Measurements from ENCODE around the gene FOS. TPM values are rescaled to one million over a fixed set of nuclear protein-coding genes. Genes with fewer than 3 reads are reported as not detected.

Gene FOS
- total and polyA plus RNA-seq, 4 donors: 63.7 to 879 (median 131) TPM

DNA sequence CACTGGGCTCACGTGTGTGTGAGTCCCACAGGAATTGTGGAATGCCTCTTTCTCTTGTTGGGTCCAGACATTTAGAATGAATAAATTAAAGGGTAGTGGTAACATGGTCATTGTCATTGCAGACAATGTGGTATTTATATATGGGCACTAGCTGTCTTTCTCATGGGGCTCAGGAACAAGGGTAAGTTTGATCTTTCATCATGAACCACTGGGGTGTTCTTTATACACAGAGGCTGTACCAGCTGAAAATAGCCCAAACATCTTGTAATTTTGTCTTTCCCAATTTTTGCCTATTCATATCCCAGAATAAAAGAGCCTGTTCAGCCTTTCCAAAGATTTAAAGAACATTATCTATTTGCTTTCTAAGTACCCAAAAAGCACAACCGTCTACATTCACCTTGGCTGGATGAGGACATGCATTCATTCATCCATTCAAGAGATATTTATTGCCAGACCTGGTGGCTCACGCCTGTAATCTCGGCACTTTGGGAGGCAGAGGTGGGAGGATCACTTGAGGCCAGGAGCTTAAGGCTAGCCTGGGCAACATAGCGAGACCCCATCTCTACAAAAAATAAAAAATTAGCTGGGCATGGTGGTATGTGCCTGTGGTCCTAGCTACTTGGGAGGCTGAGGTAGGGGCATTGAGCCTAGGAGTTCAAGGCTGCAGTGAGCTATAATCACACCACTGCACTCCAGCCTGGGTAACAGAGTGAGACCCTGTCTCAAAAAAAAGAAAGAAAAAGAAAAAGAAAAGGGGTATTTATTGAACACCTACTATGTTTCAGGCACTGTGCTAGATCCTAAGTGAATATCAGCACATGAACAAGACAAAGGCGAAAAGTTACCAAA is 4.4 kb upstream of the FOS start:
- H3K9ac ChIP-seq (ENCODE audit: insufficient read depth in 1 of 2, low read length in 2 of 2): peak overlapping the region in 1 of 2 donors; percentile 50
- H3K9me3 ChIP-seq (ENCODE audit: control insufficient read depth in 4 of 4, insufficient read depth in 3 of 4, low read length in 3 of 4): no peaks in the 10 kb centered on the region

GRCh38 chr14:75274899-75275569 is 3.6 kb upstream of the FOS start:
- no peak overlapping the region for H3K4me3 ChIP-seq
- DNase-seq (peak; percentile 67 to 78 (median 69)), ATAC-seq (ENCODE audit: insufficient read depth, low FRiP score) (no peak)
- WGBS, 2 donors: 56 to 68% methylated on average over 9 of the region's 9 CpGs
- H3K9ac ChIP-seq (ENCODE audit: insufficient read depth in 1 of 2, low read length in 2 of 2): no peak overlapping the region
- H3K9me3 ChIP-seq (ENCODE audit: control insufficient read depth in 4 of 4, insufficient read depth in 3 of 4, low read length in 3 of 4): no peaks in the 10 kb centered on the region
- peaks cover 0 to 4% (median under 1%) of the 10 kb centered on the region in 4 donors for H3K36me3 ChIP-seq (ENCODE audit: control insufficient read depth in 4 of 4, insufficient read depth in 4 of 4, low read length in 4 of 4)
- peaks cover 0 to 21% (median 9%) of the 10 kb centered on the region in 3 donors for H3K27me3 ChIP-seq (ENCODE audit: control insufficient read depth in 3 of 3, insufficient read depth in 3 of 3, low read length in 2 of 3)
- TF ChIP-seq CTCF (IDR thresholded peaks at IDR 0.05; ENCODE audit: control extremely low read depth, extremely low read depth): no peak
- H3K4me1 ChIP-seq (ENCODE audit: control insufficient read depth in 5 of 5, insufficient read depth in 5 of 5, low read length in 5 of 5): peaks cover 0 to 48% (median 8%) of the 10 kb centered on the region in 5 donors
- peak overlapping the region in 1 of 2 donors; percentile 70 for H3K27ac ChIP-seq (ENCODE audit: low read depth in 1 of 2, low read length in 1 of 2)

More for the DNA sequence above, 4.4 kb upstream of the FOS start:
- no peak overlapping the region for H3K4me3 ChIP-seq
- WGBS, 2 donors: 75 to 84% methylated on average over 6 of the region's 6 CpGs
- ATAC-seq (ENCODE audit: insufficient read depth, low FRiP score) (no peak), DNase-seq (no peak)
- peaks cover 0 to 13% (median 3%) of the 10 kb centered on the region in 3 donors for H3K27me3 ChIP-seq (ENCODE audit: control insufficient read depth in 3 of 3, insufficient read depth in 3 of 3, low read length in 2 of 3)
- H3K36me3 ChIP-seq (ENCODE audit: control insufficient read depth in 4 of 4, insufficient read depth in 4 of 4, low read length in 4 of 4): no peaks in the 10 kb centered on the region
- peaks cover 0 to 40% (median 8%) of the 10 kb centered on the region in 5 donors for H3K4me1 ChIP-seq (ENCODE audit: control insufficient read depth in 5 of 5, insufficient read depth in 5 of 5, low read length in 5 of 5)
- no peak for TF ChIP-seq CTCF (IDR thresholded peaks at IDR 0.05; ENCODE audit: control extremely low read depth, extremely low read depth)
- H3K27ac ChIP-seq (ENCODE audit: low read depth in 1 of 2, low read length in 1 of 2): peak overlapping the region in 1 of 2 donors; percentile 24

DNA sequence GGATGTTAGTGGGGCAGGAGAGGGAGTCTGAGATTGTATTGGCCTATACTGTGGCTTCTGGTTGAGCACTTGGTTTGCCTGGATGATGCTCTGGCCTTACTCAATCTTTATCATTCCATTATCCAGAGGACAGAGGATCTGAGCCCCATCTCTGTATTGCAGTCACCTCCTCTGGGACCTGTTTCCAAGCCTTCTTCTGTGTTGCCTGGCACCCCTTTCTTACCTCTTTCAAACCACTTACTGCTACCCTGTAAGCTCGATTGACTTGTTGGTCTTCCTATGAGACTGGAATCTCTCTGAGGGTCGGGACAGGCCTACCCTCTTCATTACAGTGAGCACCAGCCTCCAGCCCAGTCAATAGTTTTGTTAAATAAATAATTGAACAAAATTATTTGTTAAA is 3.0 kb upstream of the FOS start:
- Histone ChIP-seq H3K9me3 (ENCODE audit: control insufficient read depth in 4 of 4, insufficient read depth in 3 of 4, low read length in 3 of 4) (no peaks in the 10 kb centered on the region), H3K27me3 (ENCODE audit: control insufficient read depth in 3 of 3, insufficient read depth in 3 of 3, low read length in 2 of 3) (peaks cover 0 to 26% (median 13%) of the 10 kb centered on the region in 3 donors), H3K9ac (ENCODE audit: insufficient read depth in 1 of 2, low read length in 2 of 2) (no peak overlapping the region), H3K27ac (ENCODE audit: low read depth in 1 of 2, low read length in 1 of 2) (peak overlapping the region in 1 of 2 donors; percentile 70), H3K4me1 (ENCODE audit: control insufficient read depth in 5 of 5, insufficient read depth in 5 of 5, low read length in 5 of 5) (peaks cover 0 to 53% (median 8%) of the 10 kb centered on the region in 5 donors), H3K36me3 (ENCODE audit: control insufficient read depth in 4 of 4, insufficient read depth in 4 of 4, low read length in 4 of 4) (peaks cover under 1 to 8% (median 4%) of the 10 kb centered on the region in 4 donors), H3K4me3 (no peak overlapping the region)
- no peak for ATAC-seq (ENCODE audit: insufficient read depth, low FRiP score)
- 46 to 85% methylated on average over 2 of the region's 2 CpGs for WGBS, 2 donors
- no peak for TF ChIP-seq CTCF (IDR thresholded peaks at IDR 0.05; ENCODE audit: control extremely low read depth, extremely low read depth)
- no peak for DNase-seq
